Left lobe of liver (tissue), 2 donors: ENCODE data around the gene ATP1A3. TPM values are rescaled to one million over a fixed set of nuclear protein-coding genes. Genes with fewer than 3 reads are reported as not detected.

Source experiments
- ATAC-seq: fragments of 200-7000 bp; cut with Tn5 transposase; one replicate; pipeline ENCODE4 v1.9.1; 2020; ENCODE audit warnings: mild to moderate bottlenecking, moderate library complexity
- DNase-seq: peaks from one replicate; pipeline ENCODE4 v3.0.0-alpha.2; 2020; ENCODE audit warnings: low spot score
- total RNA-seq: library from RNA; stranded (reverse); gene quantifications from one replicate; pipeline ENCODE4 v1.2.1, GENCODE V29; 2021
- donor health status: DM: no; HTN: no; CAD: no; lungs with moderate emphysema.
- donor health status: DM: no; HTN: yes; CAD: no.

Gene ATP1A3
- total RNA-seq, 1 donor from 2014 or later: 0.10 TPM

- DNase-seq: no peak
- no peak for ATAC-seq
Measured at GRCh38 chr19:41930926-41931592, 63.0 kb downstream of the ATP1A3 start.

DNA sequence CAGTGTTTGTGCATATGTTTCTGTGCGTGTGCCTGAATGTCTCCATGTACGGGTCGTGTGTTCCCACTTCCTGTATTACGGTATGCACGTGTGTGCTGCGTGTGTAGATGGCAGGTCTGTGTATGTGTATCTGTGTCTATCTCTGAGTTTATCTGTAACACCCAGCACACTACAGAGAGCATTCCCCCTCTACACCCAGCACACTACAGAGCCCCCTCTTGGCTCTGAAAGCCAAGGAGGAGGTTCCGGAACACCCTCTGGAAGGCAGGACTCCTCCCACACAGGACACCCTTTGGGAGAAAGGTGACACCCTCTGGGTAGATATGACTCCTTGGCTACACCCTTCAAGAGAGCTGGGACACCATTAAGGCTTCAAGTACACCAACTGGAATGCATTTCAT is 63.7 kb downstream of the ATP1A3 start:
- ATAC-seq (no peak), DNase-seq (no peak)

- DNase-seq (no peak), ATAC-seq (no peak)
Measured at GRCh38 chr19:41929536-41930071, 64.4 kb downstream of the ATP1A3 start.

DNA sequence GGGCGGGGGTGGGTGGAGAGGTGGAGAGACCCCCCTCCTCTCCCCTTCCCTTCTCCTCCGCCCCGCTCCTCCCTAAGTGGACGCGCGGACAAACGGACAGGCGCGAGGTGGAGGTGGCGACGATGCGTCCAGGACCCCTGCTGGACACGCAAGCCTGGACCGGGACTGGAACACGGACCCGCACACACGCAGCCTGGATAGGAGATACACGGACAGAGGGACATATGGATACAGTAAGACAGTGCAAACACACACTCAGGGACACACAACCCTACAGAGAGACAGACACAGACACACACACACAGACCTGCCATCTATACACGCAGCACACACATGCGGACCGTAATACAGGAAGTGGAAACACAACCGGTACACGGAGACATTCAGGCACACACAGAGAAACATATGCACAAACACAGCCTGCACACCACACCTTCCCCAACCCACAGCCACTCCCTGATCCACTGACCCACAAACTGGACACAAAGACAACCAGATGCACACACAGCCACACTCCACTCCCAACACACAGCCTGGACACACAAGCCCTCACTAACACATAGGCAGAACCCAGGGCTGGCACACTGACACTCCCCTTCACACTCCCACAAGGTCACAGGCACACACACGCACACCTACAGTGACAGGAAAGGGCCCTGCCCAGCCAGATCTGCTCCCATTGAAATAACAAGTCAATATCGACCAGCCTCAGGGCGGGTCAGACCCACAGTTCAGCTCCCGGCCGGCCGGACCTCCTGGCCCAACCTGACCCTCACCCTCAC is 65.1 kb downstream of the ATP1A3 start:
- DNase-seq (no peak), ATAC-seq (peak; percentile 59)

DNA sequence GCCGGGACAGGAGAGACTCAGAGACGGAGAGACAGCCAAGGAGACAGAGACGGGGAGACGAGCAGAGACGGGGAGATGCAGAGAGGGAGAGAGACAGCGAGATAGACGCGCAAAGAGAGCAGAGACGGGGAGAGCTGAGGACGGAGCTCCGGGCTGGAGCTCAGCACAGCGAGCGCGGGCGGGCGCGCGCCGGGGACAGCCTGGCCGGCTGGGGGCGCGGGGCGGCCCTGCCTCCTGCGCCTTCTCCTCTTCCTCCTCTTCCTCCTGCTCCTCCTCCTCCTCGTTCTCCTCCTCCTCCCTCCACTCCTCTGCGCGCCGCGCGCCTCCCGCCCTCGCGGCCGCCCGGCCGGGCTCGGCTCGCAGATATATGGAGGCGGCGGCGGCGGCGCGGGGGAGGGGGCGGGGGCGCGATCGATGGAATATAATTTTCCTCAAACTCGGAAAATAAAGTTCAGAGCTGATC is 65.8 kb downstream of the ATP1A3 start, which contains the start of gene ERFL:
Gene ERFL (minus strand): TSS at position 229 of the 463 bp plus-strand sequence. CDS start 15,530 bp downstream, outside the sequence.
- ATAC-seq (peak; percentile 12), DNase-seq (no peak)

GRCh38 chr19:41927497-41928192 is 66.4 kb downstream of the ATP1A3 start:
- DNase-seq (no peak), ATAC-seq (no peak)

DNA sequence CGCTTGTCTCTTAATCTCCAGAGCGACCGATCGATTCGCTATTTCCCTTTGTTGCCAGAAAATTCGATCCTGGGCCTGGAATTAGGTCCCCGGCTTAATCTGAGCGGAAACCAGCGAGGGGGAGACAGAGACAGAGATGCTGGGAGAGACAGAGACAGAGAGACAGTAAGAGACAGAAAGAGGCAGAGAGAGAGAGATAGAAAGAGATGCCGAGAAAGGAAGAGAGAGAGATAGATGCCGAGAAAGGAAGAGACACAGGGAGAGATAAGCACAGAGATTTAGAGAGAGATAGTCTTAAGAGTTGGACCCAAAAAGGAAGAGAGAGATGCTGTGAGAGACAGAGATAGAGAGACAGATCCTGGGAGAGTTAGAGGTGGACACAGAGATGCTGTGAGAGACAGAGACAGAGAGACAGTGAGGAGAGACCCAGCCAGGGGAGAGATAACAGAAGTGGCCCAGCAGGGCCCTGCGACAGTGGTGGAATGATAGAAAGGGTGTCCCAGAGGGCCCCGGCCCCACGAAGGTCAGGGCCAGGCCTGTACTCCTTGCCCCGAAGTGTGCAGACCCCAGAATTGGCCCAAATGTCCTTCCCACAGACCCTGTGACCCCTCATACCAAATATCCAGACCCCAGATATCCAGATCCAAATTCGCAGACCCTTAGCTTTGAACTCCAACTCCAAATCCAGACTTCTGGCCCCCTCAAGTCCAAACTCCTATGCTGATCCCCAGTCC is 67.1 kb downstream of the ATP1A3 start:
- DNase-seq: no peak
- no peak for ATAC-seq

DNA sequence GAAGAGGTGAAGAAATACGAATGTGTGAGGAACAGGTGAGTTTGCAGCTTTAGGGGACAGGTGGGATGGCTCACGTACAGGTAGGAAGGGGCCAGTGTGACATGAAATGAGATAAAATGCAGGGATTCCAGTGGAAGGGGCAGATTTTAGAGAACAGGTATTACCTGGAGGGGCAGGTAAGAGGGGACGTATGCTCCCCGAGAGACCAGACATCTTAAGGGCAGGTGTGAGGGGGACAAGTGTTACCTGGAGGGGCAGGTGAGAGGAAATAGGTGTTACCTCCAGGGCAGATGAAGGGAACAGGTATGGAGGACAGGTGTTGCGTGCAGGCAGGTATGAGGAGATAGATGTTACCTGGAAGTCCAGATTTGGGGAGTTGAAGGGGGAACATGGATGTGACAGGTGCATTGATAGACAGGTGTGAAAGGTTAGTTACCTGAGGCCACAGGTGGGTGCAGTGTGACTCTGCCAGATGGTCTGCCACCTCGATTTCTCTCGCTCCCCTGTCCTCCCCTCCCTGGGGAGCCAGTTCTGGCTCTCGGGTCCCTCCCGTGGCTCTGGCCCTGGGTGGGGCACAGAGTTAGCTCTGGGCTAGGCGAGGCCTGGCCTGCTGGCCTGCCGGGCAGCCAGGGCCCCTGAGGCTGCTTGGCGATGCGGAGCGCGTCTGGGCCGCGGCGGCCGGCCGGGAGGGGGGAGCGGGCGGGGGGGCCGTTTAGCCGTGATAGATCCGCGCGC is 67.8 kb downstream of the ATP1A3 start:
- DNase-seq (no peak), ATAC-seq (no peak)

DNA sequence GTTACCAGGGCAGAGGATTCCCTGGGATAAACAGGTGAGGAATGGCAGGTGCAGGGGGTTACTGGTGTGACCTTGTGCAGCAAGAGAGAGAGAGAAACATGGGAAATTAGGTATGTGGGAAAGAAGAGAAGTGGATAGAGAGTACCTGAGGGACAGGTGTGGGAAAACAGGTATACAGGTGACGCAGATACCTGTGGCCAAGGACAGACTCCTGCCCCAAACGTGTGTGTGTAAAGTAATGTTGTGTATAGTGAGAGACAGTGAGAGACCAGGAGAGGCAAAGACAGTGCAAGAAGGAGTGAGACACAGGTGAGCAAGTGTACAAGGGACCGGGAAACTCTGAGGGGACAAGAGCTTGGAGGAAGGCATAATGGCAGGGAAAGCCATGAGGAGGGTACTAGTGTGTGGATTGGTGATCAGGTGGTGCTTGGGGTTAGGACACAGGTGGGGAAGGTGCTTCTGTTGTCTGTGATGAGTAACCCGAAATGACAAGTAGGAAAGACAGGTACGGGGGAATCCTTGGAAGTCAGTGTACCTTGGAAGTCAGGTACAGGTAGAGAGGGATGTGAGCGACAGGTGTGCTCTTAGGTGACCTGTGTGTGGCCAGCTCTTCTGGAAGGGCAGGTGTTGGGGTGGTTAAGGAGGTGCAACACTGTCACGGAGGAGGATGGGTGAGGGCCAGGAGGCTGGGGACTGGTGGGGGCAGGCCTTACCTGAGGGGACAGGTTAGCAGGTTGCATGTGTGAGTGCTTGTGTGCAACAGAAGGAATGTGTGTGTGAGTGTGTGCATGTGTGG is 68.6 kb downstream of the ATP1A3 start:
- ATAC-seq (no peak), DNase-seq (no peak)

GRCh38 chr19:41924151-41925145 is 69.6 kb downstream of the ATP1A3 start:
- DNase-seq (no peak), ATAC-seq (no peak)

- ATAC-seq (no peak), DNase-seq (no peak)
Measured at GRCh38 chr19:41923045-41923788, 70.8 kb downstream of the ATP1A3 start.

DNA sequence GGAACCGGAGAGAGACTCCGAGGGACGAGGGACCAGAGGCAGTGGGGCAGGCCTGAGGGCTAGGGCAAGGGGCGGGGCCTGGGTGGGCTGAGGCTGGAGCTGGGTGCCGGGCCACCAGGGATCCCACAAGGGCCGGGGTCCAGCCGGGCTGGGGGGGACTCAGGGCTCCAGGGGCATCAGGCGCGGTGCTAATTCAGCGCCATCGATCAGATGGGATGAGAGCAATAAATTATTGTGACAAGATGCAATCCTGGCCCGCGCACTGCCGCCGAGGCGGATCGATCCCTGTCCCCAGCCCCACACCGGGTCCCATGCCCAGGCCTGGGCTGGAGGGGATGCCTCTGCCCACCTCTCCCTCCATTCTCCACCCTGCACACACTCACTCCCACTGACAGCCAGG is 71.4 kb downstream of the ATP1A3 start:
- no peak for ATAC-seq
- DNase-seq: no peak

GRCh38 chr19:41921577-41922576 is 72.2 kb downstream of the ATP1A3 start:
- no peak for ATAC-seq
- DNase-seq: no peak

GRCh38 chr19:41920882-41921576 is 73.0 kb downstream of the ATP1A3 start:
- ATAC-seq (no peak), DNase-seq (no peak)

- DNase-seq (no peak), ATAC-seq (no peak)
Measured at GRCh38 chr19:41919948-41920712, 73.9 kb downstream of the ATP1A3 start.
